Glutamatergic neuron (in vitro differentiated cells): Measurements from ENCODE around the gene CFAP298. TPM values are rescaled to one million over a fixed set of nuclear protein-coding genes. Genes with fewer than 3 reads are reported as not detected.
A peak's percentile ranks its signal among the peaks of the same experiment; 100 is the strongest.
"Not testable (repeated sequence)": the region's sequence is repeated elsewhere in the genome, so short reads cannot be mapped to it uniquely, and the experiment has no call there.

Source experiments
- DNase-seq: peaks from one replicate; pipeline ENCODE4 v3.0.0; 2022
- H3K27ac Mint-ChIP-seq: one replicate; pipeline ENCODE4 v1.8.0; 2020; ENCODE audit warnings: mild to moderate bottlenecking, mixed read lengths, inconsistent platforms; ENCODE audit not compliant: unreplicated experiment
- H3K27me3 Mint-ChIP-seq: one replicate; pipeline ENCODE4 v1.8.0; 2020; ENCODE audit warnings: mild to moderate bottlenecking, moderate library complexity, mixed read lengths, inconsistent platforms; ENCODE audit not compliant: unreplicated experiment
- H3K36me3 Mint-ChIP-seq: one replicate; pipeline ENCODE4 v1.8.0; 2020; ENCODE audit warnings: mild to moderate bottlenecking, mixed read lengths, inconsistent platforms; ENCODE audit not compliant: unreplicated experiment
- H3K4me1 Mint-ChIP-seq: one replicate; pipeline ENCODE4 v1.8.0; 2020; ENCODE audit warnings: mild to moderate bottlenecking, low read depth, mixed read lengths, inconsistent platforms; ENCODE audit not compliant: unreplicated experiment
- H3K4me3 Mint-ChIP-seq: one replicate; pipeline ENCODE4 v1.8.0; 2020; ENCODE audit warnings: mild to moderate bottlenecking, mixed read lengths, inconsistent platforms; ENCODE audit not compliant: unreplicated experiment
- H3K9me3 Mint-ChIP-seq: one replicate; pipeline ENCODE4 v1.8.0; 2020; ENCODE audit warnings: mild to moderate bottlenecking, moderate library complexity, mixed read lengths, inconsistent platforms; ENCODE audit not compliant: unreplicated experiment
- total RNA-seq: library from RNA; stranded (reverse); fragmentation: NEBNext Ultra II Directional; extraction: Animal tissue kit (Norgen Biotek cat#: 25700); gene quantifications from one replicate; pipeline ENCODE4 v1.2.1, GENCODE V29; 2021; ENCODE audit not compliant: unreplicated experiment
- TF ChIP-seq, protein P1 (sequence below): fragments of 200-600 bp; sonication (generic); IDR thresholded peaks from one replicate; pipeline ENCODE4 v1.5.0; 2021; ENCODE audit not compliant: partially characterized antibody, unreplicated experiment

The CFAP298 gene
- total RNA-seq, 1 donor from 2014 or later = 124 TPM

DNA sequence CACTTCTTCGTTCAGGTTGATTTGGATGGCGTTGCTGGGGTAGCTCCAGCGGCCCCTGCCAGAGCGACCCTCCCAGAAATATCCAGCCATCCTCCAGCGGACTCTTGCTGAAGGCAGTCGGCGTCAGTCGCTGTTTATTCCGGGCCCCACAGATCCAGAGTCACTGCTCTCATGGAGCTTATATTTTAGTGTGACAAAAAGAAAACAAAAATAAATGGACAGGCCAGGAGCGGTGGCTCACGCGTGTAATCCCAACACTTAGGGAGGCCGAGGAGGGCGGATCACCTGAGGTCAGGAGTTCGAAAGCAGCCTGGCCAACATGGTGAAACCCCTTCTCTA lies 791 bp upstream of the CFAP298 start:
- TF ChIP-seq, protein P1, sequence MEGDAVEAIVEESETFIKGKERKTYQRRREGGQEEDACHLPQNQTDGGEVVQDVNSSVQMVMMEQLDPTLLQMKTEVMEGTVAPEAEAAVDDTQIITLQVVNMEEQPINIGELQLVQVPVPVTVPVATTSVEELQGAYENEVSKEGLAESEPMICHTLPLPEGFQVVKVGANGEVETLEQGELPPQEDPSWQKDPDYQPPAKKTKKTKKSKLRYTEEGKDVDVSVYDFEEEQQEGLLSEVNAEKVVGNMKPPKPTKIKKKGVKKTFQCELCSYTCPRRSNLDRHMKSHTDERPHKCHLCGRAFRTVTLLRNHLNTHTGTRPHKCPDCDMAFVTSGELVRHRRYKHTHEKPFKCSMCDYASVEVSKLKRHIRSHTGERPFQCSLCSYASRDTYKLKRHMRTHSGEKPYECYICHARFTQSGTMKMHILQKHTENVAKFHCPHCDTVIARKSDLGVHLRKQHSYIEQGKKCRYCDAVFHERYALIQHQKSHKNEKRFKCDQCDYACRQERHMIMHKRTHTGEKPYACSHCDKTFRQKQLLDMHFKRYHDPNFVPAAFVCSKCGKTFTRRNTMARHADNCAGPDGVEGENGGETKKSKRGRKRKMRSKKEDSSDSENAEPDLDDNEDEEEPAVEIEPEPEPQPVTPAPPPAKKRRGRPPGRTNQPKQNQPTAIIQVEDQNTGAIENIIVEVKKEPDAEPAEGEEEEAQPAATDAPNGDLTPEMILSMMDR = no peak
- no peak for DNase-seq
- Mint-ChIP-seq H3K27me3 (peaks cover 7% of the 10 kb centered on the region), H3K4me3 (peak overlapping the region; percentile 96), H3K27ac (peak overlapping the region; percentile 64), H3K9me3 (peaks cover 4% of the 10 kb centered on the region), H3K4me1 (no peaks in the 10 kb centered on the region), H3K36me3 (no peaks in the 10 kb centered on the region)

DNA sequence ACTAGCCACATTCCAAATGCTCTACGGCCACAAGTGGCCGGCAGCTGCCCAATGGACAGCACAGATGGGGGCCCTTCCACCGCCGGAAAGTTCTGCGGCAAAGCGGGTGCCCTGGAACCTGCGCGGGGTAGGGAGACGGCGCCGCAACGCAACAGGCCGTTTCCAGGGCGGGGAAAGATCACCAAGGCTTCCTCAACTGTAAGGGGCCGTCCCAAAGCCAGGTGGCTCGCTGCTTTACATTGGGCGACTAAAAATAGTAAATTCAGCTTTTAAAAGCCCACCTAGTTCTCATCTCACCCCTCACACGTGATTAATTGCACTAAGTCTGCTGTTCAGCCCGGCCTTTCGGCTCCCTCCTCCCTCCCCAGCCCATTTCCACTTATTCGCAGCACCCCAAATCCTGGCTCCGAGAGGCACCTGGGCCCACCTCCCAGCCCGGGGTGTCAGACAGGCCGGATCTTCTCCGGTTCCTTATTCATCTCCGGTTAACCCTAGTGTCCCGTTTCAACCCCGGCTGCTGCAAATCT lies 643 bp downstream of the CFAP298 start:
- Mint-ChIP-seq H3K4me1 (no peaks in the 10 kb centered on the region), H3K4me3 (peak overlapping the region; percentile 96), H3K27ac (peak overlapping the region; percentile 92), H3K36me3 (no peaks in the 10 kb centered on the region), H3K9me3 (peaks cover 4% of the 10 kb centered on the region), H3K27me3 (peaks cover 7% of the 10 kb centered on the region)
- peak; percentile 59 for DNase-seq
- TF ChIP-seq, protein P1 = no peak

DNA sequence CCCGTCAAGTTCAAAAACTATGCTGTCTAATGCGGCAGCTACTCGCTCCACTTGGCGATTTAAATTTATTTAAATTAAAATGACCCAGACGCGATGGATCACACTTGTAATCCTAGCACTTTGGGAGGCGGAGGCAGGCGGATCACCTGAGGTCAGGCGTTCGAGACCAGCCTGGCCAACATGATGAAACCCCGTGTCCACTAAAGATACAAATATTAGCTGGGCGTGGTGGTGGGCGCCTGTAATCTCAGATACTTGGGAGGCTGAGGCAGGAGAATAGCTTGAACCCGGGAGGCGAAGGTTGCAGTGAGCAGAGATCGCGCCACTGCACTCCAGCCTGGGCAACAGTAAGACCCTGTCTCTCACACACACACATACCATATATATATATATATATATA lies 1.2 kb downstream of the CFAP298 start:
- H3K4me1 Mint-ChIP-seq, H3K9me3 Mint-ChIP-seq, DNase-seq, H3K27me3 Mint-ChIP-seq, H3K36me3 Mint-ChIP-seq: not testable (repeated sequence)
- Mint-ChIP-seq H3K27ac (peak overlapping the region; percentile 55), H3K4me3 (peak overlapping the region; percentile 72)

- peaks cover 11% of the 10 kb centered on the region for H3K9me3 Mint-ChIP-seq
- DNase-seq = no peak
- no peak overlapping the region for H3K4me3 Mint-ChIP-seq
- H3K4me1 Mint-ChIP-seq = peaks cover 16% of the 10 kb centered on the region
- peaks cover 15% of the 10 kb centered on the region for H3K27me3 Mint-ChIP-seq
- TF ChIP-seq, protein P1 = no peak
- H3K36me3 Mint-ChIP-seq = peaks cover 5% of the 10 kb centered on the region
- H3K27ac Mint-ChIP-seq = no peak overlapping the region
These were observed 3.3 kb downstream of the CFAP298 start for GRCh38 chr21:32608851-32609250.

DNA sequence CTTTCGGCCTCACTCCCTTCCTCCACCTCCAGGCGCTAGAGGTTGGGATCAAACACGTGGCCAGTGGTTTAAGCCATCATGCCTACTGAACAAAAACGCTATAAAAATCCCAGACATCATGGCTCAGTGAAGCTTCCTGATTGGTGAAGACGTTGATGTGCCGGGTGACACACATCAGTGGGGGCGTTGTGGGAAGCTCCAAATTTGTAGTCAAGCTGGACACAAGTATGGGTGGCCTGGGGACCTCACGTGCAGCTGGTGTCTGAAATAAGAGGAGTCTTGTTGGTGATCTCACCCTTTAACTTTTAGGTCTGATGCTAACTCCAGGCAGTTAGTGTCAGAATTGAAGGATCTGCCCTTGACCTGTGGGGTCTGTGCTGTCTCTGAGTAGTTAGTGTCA lies 6.7 kb downstream of the CFAP298 start:
- peaks cover 5% of the 10 kb centered on the region for H3K36me3 Mint-ChIP-seq
- H3K4me1 Mint-ChIP-seq = peaks cover 25% of the 10 kb centered on the region
- TF ChIP-seq, protein P1 = no peak
- H3K4me3 Mint-ChIP-seq = no peak overlapping the region
- H3K27me3 Mint-ChIP-seq = peaks cover 17% of the 10 kb centered on the region
- H3K27ac Mint-ChIP-seq = peak overlapping the region; percentile 96
- DNase-seq = no peak
- peaks cover 13% of the 10 kb centered on the region for H3K9me3 Mint-ChIP-seq
